ENCODE data around the gene NPHP1. TPM values are rescaled to one million over a fixed set of nuclear protein-coding genes. Genes with fewer than 3 reads are reported as not detected.

The NPHP1 gene
- total and polyA plus RNA-seq, 2 of the 4 experiments (the other 2 are of a cell fraction), result 1.8 to 2.5 TPM

DNA sequence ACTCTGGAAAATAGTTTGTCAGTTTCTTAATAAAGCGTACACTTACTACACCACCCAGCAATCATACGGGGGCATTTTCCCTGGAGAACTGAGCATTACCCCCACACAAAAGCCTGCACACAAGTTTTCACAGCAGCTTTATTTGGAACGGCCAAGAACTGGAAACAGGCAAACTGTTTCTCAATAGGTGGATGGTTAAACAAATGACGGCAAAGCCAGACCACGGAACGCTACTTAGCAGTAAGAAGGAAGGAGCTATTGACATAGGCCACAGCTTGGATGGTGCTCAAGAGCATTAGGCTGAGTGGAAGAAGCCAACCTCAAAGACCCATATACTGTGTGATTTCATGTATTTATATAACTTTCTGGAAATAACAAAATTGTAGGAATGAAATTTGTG, 98.2 kb downstream of the NPHP1 start:
- no CpG with 5 or more reads among the region's 6 CpGs for WGBS, 2 experiments (ENCODE audit: extremely low coverage in 2 of 2, insufficient read length in 1 of 2)
- no peaks in the 10 kb centered on the region for H3K27me3 ChIP-seq (ENCODE audit: control insufficient read depth, insufficient read depth, low read length)
- peak; percentile 93 for DNase-seq
- H3K4me1 ChIP-seq (ENCODE audit: control insufficient read depth, insufficient read depth, low read length), result peaks cover 29% of the 10 kb centered on the region
- TF ChIP-seq, protein P1, sequence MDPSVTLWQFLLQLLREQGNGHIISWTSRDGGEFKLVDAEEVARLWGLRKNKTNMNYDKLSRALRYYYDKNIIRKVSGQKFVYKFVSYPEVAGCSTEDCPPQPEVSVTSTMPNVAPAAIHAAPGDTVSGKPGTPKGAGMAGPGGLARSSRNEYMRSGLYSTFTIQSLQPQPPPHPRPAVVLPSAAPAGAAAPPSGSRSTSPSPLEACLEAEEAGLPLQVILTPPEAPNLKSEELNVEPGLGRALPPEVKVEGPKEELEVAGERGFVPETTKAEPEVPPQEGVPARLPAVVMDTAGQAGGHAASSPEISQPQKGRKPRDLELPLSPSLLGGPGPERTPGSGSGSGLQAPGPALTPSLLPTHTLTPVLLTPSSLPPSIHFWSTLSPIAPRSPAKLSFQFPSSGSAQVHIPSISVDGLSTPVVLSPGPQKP (IDR thresholded peaks at IDR 0.05; ENCODE audit: borderline replicate concordance, low read depth, low read length), result no peak
- peak; percentile 79 for TF ChIP-seq CEBPB (IDR thresholded peaks at IDR 0.05; ENCODE audit: low read depth, low read length)
- peak overlapping the region; percentile 50; the same call in 1 of the 2 replicates for H3K27ac ChIP-seq (ENCODE audit: insufficient read depth, low read length)
- no peak overlapping the region; the same call in 1 of the 2 replicates for H3K14ac ChIP-seq (replicated peaks; ENCODE audit: low read depth, low read length)
- no peaks in the 10 kb centered on the region for H3K36me3 ChIP-seq (ENCODE audit: control insufficient read depth, insufficient read depth, low read length)
- H3K56ac ChIP-seq (ENCODE audit: extremely low read depth, insufficient read depth, low read length), result no peak overlapping the region
- H3K79me1 ChIP-seq (ENCODE audit: low read depth in 1 of 2, low read length in 2 of 2), result peaks cover 0 to 4% of the 10 kb centered on the region in 2 experiments; a peak in 1 of 4 replicates
- H4K5ac ChIP-seq (ENCODE audit: low read depth, low read length), result no peak overlapping the region
- H2AFZ ChIP-seq (replicated peaks; ENCODE audit: low read length, poor library complexity), result peak overlapping the region; percentile 0
- H2BK15ac ChIP-seq (ENCODE audit: low read depth, low read length), result no peak overlapping the region
- peak overlapping the region; percentile 4; the same call in 1 of the 2 replicates for H2BK120ac ChIP-seq (ENCODE audit: low read depth, low read length)
- peak overlapping the region in 1 of 2 experiments; percentile 2; a peak in 1 of 4 replicates for H4K8ac ChIP-seq (ENCODE audit: low read depth in 2 of 2, low read length in 2 of 2)
- H3K4me3 ChIP-seq (ENCODE audit: insufficient read depth, low read depth, low read length), result no peak overlapping the region
- no peak overlapping the region for H3K9ac ChIP-seq (ENCODE audit: low read depth, low read length)
- H3K4me2 ChIP-seq (ENCODE audit: low read depth, low read length), result peak overlapping the region; percentile 50; the same call in 1 of the 2 replicates
- in situ Hi-C loops (cut with MboI; ENCODE audit: low sequenced_read_pairs) (no loop called here), intact Hi-C loops (cut with micrococcal nuclease) (no loop called here), dilution Hi-C loops (cut with HindIII; ENCODE audit: low sequenced_read_pairs, unreplicated experiment) (no loop called here)
- no peak overlapping the region for H2AK9ac ChIP-seq (replicated peaks; ENCODE audit: low read depth, low read length, poor library complexity)
- CTCF ChIA-PET, result interaction anchor here (2.2 kb wide), 1 partner anchor 9 kb away, joined by 7 read pairs; the partner anchor contains the start of gene MALL
- H3K23ac ChIP-seq (ENCODE audit: low read depth, low read length), result no peak overlapping the region
- no peak overlapping the region for H4K91ac ChIP-seq (ENCODE audit: insufficient read depth, low read depth, low read length)
- H2BK5ac ChIP-seq (ENCODE audit: low read depth, low read length, poor library complexity, severe bottlenecking), result peak overlapping the region; percentile 81
- H3K9me3 ChIP-seq (ENCODE audit: control insufficient read depth, insufficient read depth, low read length), result no peaks in the 10 kb centered on the region
- peak overlapping the region; percentile 67; the same call in 1 of the 2 replicates for H2AK5ac ChIP-seq (ENCODE audit: low read depth, low read length)
- POLR2A ChIA-PET (ENCODE audit: unreplicated experiment), result no interaction called here
- H3K18ac ChIP-seq (ENCODE audit: low read depth, low read length), result peak overlapping the region; percentile 4; the same call in 1 of the 2 replicates
- no peaks in the 10 kb centered on the region for H4K20me1 ChIP-seq (ENCODE audit: insufficient read depth, low read length)
- peak; percentile 56 for ATAC-seq (ENCODE audit: low read depth)
- 0 out of 2 replicates have a peak overlapping the region, but pooled peaks have one; percentile 5 for H2BK20ac ChIP-seq (ENCODE audit: low read depth, low read length)
- peaks cover 32% of the 10 kb centered on the region for H3K9me1 ChIP-seq (ENCODE audit: insufficient read depth, low read length)
- H3K4ac ChIP-seq (ENCODE audit: low read depth, low read length), result no peak overlapping the region
- BruUV-seq (replicated peaks), result no TSS peak
